Suppressor macrophage treated with lipopolysaccharide for 4 hours (primary cell): ENCODE data around the gene HRH2.
"Not testable (repeated sequence)": the region's sequence is repeated elsewhere in the genome, so short reads cannot be mapped to it uniquely, and the experiment has no call there.

Experiments
- DNase-seq: peaks from one replicate; pipeline ENCODE4 v3.0.0-alpha.2; 2020

The HRH2 gene, protein sequence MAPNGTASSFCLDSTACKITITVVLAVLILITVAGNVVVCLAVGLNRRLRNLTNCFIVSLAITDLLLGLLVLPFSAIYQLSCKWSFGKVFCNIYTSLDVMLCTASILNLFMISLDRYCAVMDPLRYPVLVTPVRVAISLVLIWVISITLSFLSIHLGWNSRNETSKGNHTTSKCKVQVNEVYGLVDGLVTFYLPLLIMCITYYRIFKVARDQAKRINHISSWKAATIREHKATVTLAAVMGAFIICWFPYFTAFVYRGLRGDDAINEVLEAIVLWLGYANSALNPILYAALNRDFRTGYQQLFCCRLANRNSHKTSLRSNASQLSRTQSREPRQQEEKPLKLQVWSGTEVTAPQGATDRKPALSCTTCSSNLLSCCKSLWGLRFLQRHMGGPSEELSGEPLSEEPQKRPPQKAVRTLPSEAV

DNA sequence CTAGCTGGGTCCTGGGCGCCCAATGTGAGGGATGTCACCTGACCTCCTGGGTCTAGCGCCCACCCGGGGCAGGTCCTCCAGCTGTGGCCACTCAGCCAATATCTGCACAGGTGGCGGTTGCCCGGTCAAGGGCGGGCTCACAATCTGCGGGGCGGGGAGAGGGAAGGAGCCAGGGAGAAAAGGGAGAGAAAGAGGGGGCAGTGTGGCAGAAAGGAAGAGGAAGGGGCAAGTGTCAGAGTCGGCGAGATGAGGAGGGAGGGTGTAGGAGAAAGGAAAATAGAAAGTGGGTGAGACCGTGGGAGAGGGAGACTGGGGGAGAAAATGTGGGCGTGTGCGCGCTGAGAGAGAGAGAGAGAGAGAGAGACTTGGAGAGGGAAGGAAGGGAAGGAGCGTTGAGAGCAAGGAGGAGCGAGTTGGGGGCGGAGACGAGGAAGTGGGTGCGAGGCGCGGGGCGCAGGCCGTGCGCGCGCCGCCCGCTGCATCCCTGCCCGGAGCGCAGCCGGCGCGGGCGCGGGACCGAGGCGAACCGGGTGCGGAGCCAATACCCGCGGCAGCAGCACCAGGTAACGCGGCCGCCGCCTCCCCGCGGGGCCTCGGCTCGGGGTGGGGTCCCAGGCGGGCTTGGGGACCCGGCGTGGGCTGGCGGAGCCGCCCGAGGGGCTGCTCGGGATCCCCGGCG is at the start of gene HRH2:
Gene HRH2 (plus strand): TSS at position 479 of the 679 bp plus-strand sequence. CDS start 25,163 bp downstream, outside the sequence.
- peak; percentile 83 for DNase-seq

DNA sequence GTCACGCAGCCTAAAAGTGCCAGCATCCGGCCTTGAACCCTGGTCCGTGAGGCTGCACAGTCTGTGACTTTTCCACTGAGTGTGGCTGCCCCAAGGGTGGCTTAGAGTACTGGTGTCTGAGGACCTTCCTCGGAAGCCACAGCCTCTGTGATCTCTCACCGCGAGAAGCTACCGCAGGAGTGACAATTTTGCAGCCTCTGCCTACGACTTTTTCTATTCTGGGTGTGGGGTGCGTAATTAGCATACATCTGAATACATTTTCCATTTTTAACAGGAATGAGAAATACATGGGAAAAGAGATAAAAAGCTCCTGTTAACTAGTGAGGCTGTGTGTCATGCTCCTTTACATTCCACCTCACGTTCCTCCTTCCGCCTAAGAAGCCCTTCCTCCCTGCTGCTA is 48.3 kb upstream of the HRH2 start:
- DNase-seq = no peak

DNA sequence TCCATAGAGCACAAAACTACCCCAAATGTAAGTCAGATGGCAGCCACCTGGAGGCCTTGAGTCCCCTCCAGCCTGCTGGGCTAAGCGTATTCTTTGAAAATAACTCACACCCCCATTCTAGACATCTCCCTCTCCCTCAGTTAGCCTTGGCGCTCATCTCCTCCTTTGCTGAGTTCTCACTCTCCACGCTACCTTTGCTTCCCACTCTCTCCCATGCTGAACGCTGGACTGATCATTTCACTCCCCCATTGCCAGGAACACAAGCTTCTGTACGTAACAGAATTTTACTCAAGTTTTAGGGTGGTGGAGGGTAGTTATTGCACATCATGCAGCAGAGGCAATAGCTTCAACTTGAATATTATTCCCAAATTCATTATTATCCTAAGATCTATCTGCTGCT is 47.5 kb upstream of the HRH2 start:
- DNase-seq = no peak

DNA sequence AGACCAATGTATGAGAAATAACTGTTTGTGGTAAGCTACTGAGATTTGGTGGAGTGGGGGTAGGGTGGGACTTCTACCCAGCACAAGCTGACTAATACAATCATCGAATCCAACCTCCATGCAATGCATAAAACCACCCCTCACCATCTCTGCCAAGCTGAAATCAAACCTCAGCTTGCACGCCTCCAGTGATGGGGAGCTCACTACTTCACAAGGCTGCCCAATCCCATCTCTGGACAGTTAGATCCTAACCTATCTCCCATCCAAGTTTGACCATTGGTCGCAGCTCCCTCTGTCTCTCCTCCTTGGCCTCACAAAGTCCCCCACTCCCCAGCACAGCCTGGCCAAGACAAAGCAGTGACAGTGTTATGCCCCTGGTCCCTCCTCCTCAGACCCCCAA is 47.0 kb upstream of the HRH2 start:
- DNase-seq = no peak

DNA sequence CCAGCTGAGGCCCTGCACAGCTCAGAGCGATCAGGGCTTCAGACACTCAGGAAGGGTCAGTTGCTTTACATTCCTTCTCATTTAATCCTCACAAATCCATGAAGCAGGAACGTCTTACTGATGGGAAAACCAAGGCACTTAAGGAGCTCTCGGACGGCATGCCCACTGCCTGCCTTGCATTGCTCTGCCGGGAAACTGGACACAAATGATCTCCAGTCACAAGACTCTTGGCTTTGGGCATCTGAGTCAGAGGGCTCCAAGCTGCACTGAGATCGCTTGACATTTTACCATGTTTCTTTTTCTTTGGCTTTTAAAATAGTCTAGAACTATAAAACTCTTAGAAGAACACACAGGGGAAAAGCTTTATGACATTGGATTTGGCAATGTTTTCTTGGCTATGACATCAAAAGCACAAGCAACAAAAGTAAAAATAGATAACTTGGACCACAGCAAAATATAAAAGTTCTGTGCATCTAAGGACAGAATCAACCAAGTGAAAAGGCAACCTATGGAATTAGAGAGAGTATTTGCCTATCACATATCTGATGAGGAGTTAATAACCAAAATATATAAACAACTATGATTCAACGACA is 43.6 kb upstream of the HRH2 start:
- no peak for DNase-seq

DNA sequence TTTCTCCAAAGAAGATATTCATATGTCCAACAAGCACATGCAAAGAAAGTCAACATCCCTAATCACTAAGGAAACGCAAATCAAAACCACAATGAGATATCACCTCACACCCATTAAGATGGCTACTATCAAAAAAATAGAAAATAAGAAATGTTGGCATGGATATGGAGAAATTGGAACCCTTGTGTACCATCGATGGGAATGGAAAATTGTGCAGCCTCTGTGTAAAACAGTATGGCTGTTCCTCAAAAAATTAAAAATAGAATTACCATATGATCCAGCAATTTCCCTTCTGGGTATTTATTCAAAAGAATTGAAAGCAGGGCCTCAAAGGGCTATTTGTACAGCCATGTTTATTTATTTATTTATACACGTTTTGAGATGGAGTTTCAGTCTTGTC is 43.0 kb upstream of the HRH2 start:
- no peak for DNase-seq

DNA sequence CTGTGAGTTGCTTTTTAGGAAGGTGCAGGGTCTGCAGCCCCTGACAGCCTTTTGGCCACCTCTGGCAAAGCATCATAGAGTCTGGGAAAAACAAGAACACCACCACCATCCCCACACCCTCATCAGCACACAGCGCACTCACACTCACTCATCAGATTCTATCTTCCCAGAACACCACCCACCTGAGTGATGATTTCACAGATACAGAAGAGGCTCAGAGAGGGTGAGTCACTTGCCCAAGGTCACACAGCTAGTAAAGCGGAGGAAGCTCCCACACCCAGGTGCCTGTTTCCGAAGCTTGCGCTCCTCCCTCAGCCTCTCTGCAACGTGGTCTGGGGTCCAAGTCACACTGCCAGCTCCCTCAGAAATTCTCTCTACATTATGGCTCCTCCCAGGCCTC is 41.8 kb upstream of the HRH2 start:
- no peak for DNase-seq

DNA sequence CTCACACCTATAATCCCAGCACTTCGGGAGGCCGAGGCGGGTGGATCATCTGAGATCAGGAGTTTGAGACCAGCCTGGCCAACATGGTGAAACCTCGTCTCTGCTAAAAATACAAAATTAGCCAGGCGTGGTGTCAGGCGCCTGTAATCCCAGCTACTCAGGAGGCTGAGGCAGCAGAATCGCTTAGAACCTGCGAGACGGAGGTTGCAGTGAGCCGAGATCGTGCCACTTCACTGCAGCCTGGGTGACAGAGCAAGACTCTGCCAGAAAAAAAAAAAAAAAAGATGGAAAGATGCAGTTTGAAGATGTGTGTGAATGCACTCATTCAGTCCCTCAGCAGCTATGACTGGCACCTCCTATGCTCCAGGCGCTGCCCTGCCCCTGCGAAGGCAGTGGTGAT is 41.3 kb upstream of the HRH2 start:
- not testable (repeated sequence) for DNase-seq

DNA sequence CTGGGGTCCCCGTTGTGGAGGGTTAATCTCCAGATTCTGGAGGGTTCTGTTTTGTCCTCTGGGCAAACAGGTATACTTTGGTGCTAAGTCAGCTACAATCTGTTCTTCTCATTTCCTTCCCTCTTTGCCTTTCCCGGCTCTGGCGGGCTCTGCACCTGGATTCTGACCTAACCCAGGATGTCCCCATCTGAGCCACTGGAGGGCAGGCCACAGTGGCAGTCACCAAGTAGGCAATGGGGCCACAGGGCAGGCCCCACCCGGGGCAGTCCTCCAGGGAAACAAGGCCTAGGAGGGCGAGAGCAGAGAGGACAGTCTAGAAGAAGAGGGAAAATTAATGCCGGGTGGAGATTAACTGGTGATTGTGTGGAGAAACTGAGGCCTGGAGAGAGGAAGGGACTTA is 40.4 kb upstream of the HRH2 start:
- DNase-seq = peak; percentile 17

DNA sequence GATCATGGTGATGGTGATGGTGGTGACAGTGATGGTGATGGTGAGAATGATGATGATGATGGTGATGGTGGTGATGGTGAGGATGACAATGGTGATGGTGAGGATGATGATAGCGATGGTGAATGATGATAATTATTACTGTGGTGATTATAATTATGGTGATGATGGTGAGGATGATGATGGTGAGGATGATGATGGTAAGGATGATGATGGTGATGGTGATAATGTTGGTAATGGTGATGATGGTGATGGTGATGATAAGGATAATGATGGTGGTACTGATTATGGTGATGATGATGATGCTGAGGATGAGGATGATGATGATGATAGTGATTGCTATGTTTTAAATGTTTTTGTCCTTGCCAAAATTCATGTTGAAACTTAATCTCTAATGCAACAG is 37.3 kb upstream of the HRH2 start:
- DNase-seq = no peak

DNA sequence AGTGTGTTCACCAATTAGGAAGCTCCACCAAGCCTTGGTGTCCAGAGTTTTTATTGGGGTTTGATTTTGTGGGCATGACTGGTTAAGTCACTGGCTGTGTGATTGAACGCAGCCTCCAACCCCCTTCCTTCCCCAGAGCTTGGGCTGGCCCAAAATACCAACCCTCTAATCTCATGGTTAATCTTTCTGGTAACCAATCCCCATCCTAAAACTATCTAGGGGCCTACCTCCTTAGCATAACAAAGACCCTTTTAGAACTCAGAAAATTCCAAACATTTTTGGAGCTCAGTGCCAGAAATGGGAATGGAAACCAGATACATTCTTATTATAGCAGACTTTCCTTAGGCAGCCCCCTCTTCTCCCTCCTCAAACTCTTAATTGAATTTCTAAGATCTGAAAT is 35.9 kb upstream of the HRH2 start:
- DNase-seq = no peak

DNA sequence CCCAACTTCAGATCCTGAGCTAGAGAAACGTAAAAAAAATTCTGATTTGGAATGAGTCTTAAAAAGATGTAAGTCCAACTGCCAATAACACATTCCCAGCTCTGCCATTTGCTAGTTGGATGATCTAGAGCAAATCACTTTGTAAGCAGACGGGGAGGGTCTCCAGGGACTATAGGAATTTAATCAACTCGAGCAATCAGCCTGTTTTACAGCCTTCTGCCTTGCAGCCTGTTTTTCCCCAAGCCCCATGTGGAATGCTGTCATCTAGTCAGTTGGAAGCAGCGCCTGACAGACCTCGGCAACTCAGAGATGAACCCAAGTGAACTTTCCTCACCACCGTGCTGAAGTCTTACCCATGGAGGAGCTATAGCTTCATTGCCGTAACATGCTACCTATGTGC is 34.8 kb upstream of the HRH2 start:
- no peak for DNase-seq

DNA sequence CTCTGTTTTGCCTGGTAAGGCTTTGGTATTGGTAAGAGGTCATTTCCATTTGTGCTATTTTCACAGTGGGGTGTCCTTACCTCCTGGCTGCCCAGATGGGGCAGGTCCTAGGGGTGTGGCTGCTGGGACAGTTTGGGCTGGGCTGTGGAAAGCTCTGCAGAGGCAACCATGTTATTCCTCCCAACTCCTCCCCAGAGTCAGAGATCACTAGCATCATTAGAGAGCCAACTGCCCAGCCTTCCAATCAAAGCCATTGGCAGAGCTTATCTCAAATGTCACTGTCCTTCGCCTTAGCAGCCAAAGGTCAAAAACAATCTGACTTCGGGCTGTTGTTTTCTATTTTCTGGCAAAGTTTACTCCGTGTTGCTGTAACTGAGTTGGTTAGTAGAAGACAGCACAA is 33.6 kb upstream of the HRH2 start:
- DNase-seq = no peak

DNA sequence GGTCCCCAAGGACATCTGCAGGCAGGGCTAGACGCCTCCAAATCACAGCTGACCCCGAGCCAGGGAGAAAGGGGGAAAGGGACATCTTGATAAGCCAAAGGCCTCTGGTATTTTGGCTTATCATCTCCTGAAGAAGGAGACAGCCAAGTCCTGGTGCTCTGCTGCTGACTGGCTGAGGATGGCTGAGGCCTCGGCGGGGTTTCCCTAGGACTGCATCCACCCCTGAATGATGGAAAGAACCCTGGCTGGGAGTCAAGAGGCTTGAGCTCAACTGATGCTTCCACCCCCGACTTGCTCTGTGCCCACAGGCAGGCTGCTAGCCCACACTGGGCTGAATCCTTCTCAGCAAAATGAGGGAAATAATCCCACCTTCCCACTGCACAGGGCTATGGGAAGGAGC is 30.9 kb upstream of the HRH2 start:
- no peak for DNase-seq

DNA sequence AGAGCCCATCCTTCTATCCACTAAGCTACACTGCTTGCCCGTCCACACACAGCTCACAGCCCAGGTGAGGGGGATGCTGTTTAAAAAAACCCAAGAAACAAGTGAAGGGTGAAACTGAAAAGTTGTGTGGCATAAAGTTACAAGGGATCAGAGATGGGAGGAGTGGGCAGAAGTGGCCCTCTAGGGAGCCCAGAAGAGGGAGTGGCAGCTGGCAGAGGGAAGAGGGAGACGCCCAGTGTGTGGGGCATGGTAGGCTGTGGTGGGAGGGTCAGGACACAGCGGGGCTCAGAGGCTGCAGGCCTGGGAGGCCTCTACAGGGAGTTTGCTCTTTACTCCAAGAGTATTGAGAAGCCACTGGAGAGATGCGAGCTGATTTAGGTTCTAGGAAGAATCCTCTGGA is 30.1 kb upstream of the HRH2 start:
- DNase-seq = no peak

DNA sequence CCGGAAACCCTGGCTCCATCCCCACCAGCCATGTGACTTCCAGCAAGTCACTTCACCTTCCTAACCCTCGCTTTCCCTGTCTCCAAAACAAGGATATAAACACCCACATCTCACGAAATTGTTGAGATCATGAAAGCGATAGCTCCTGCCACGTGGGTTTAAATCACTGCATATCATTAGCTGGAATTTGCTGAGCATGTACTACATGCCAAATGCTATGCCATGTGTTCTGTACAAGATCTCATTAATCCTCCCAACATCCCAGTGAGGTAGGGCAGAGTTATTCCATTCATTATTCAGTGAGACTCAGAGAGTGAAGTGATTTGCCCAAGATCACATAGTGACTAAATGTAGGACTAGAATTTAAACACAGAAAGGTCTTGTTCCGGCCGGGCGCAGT is 29.2 kb upstream of the HRH2 start:
- no peak for DNase-seq

DNA sequence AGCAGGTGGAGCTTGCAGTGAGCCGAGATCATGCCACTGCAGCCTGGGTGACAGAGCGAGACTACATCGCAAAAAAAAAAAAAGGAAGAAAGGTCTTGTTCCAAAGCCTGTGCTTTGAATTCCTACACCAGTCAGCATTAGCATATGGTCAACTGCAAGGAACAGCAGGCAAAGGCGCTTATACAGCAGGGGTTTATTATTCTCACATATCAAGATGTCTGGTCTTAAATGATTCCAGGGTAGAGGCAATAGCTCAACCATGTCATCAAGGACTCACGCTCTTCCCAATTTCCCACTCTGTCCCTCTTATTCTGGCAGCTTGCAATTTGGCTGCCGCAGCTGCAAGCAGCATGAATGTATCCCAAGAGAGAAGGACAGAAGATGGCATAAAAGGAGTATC is 28.6 kb upstream of the HRH2 start:
- no peak for DNase-seq

DNA sequence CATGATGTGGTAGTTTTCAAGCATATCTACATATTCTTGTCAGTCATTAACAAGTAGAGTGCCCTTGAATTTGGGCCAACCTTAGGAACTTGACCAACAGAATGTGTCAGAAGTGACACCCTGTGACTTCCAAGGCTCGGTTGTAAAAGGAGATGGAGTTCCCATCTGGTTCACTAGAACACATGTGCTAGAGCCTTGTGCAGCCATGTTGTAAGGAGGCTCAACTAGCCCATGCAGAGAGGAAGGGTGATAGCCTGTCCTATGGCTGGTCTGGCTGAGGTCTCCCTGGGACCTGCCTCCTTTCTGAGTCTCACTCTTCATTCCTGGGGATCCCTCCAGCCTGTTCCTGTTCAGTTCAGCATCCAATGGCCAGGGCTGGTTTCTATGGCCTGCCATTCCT is 28.1 kb upstream of the HRH2 start:
- no peak for DNase-seq

DNA sequence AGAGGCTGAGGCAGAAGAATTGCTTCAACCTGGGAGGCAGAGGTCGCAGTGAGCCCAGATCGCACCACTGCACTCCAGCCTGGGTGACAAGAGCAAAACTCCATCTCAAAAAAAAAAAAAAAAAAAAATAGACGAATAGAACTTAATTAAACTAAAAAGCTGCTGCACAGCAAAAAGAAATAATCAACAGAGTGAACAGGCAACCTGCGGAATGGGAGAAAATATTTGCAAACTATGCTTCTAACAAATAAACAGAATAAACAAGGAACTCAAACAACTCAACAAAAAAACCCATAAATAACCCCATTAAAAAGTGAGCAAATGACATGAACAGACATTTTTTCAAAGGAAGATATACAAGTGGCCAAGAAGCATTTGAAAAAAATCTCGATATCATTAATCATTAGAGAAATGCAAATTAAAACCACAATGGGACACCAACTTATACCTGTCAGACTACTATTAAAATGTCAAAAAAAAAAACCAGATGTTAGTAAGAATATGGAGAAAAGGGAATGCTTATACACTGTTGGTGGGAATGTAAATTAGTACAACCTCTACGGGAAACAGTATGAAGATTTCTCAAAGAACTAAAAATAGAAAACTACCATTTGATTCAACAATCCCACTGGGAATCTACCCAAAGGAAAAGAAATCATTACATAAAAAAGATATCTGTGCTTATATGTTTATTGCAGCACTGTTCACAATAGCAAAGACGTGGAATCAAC is 21.9 kb upstream of the HRH2 start:
- DNase-seq = no peak

DNA sequence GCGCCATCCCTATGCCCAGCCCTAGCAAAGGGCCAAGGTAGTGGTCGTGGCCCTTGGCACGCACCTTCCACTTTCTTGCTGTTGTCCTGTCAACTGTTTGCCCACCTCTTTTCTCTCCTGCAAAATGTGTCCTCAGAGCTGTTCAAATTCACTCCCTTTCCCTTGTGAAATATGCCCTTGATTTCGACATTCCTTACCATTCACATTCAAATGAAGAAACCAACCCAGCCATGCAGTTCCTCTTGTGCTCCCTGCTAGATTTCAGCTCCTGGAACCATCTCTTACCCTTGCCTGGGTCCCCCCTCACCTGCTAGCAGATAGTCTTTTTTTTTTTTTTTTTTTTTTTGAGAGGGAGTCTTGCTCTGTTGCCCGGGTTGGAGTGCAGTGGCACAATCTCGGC is 19.6 kb upstream of the HRH2 start:
- peak; percentile 85 for DNase-seq

DNA sequence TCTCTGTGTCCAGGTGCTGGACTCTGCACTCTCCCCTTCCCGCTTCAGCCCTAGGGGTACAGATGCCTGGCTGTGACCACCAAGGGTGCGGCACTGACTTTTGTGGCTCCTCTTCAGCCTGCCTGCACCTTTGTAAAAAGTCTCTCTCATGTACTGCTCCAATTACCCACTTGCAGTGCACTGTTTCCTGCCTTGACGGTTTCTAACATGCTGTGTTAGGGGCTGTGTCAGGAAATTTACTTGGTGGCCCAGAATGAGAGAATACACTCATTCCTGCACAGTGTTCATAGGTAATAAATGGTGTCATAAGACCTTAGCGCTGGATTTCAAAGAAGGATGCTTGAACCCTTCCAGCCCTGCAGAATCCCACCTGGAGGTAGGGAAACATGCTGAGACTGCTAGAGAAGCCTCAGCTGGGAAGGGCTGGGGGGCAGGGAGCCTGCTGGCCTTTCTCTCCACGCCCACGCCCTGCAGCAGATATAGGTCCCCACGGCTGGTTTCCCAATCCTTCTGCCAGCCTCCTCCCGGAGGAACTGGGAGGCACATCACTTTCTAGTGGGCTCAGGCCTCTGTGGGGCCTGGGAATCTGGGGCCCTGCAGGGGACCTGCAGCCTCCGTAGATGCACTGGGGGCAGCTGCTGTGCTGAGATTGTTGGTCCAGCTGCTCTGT is 17.6 kb upstream of the HRH2 start:
- peak; percentile 73 for DNase-seq

DNA sequence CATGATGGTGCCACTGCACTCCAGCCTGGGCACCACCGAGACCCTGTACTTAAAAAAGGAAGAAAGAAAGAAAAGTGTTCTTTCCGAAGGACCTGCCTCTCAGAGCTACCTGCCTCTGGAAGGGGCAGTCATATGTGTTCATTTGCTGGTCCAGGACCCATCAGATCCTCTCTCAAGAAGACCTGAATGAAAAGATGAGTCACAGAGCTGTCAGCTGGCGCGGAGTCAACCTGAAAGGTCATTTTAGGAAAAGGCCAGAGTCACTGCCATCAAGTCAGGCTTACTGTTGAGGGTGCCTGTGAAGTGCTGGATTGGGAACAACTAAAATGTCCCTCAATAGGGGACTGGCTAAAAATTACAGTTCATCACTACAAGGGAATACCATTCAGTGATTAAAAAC is 14.9 kb upstream of the HRH2 start:
- DNase-seq = no peak

DNA sequence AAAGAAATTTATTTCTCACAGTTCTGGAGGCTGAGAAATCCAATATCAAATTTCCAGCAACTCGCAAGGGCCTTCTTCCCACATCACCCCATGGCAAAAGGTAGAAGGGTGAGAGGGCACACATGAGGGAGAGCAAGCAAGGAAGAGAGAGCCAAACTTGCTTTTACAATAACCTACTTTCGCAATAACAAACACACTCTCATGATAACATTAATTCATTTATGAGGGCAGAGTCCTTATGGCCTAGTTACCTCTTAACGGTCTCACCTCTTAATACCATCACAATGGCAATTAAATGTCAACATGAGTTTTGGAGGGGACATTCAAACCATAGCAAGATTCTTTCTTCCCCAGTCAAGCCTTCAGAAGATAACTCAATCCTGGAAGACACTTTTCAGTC is 11.6 kb upstream of the HRH2 start:
- DNase-seq = no peak
